Measurements from ENCODE around the gene DCTPP1.

DNA sequence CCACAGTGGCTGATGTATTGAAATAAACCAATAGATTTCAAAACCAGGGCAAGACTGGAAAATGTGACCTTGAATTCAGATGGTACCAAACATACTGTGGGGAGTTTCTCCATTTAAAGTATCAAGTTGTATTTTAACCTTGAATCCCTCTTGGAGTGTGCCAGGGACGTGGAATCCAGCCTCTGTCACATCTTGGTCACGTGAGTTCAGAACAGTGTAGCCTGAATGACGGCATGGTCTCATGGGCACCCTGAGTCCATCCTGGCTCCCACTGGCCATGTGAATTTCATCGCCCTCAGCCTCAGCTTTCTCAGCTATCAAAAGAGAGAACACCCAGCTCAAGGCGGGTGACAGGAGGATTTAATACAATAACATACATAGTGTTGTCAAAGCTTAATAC, 15.7 kb downstream of the DCTPP1 start:
- TF ChIP-seq ZNF589 (CRISPR knock-in tag; IDR thresholded peaks at IDR 0.05; ENCODE audit: low read depth) (no peak), HDAC6 (IDR thresholded peaks at IDR 0.05; ENCODE audit: low read depth, low read length) (no peak), ZNF263 (CRISPR knock-in tag; IDR thresholded peaks at IDR 0.05; ENCODE audit: borderline replicate concordance) (no peak)
- TF ChIP-seq, protein P1, sequence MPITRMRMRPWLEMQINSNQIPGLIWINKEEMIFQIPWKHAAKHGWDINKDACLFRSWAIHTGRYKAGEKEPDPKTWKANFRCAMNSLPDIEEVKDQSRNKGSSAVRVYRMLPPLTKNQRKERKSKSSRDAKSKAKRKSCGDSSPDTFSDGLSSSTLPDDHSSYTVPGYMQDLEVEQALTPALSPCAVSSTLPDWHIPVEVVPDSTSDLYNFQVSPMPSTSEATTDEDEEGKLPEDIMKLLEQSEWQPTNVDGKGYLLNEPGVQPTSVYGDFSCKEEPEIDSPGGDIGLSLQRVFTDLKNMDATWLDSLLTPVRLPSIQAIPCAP (CRISPR knock-in tag; IDR thresholded peaks at IDR 0.05; ENCODE audit: borderline replicate concordance), result no peak
- TF ChIP-seq, protein P2, sequence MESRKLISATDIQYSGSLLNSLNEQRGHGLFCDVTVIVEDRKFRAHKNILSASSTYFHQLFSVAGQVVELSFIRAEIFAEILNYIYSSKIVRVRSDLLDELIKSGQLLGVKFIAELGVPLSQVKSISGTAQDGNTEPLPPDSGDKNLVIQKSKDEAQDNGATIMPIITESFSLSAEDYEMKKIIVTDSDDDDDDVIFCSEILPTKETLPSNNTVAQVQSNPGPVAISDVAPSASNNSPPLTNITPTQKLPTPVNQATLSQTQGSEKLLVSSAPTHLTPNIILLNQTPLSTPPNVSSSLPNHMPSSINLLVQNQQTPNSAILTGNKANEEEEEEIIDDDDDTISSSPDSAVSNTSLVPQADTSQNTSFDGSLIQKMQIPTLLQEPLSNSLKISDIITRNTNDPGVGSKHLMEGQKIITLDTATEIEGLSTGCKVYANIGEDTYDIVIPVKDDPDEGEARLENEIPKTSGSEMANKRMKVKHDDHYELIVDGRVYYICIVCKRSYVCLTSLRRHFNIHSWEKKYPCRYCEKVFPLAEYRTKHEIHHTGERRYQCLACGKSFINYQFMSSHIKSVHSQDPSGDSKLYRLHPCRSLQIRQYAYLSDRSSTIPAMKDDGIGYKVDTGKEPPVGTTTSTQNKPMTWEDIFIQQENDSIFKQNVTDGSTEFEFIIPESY (CRISPR knock-in tag; IDR thresholded peaks at IDR 0.05), result no peak

All from K562 (cell line).